IPS-18a (cell line): ENCODE measurements around the gene ACADL.

Source experiments
- H3K27ac ChIP-seq: one replicate; pipeline ENCODE4 v1.5.1; 2013; ENCODE audit warnings: low read length
- H3K27me3 ChIP-seq: one replicate; pipeline ENCODE4 v1.6.1; 2013; ENCODE audit warnings: mild to moderate bottlenecking, low read length; ENCODE audit not compliant: control insufficient read depth, insufficient read depth
- H3K36me3 ChIP-seq: one replicate; pipeline ENCODE4 v1.6.1; 2013; ENCODE audit warnings: low read depth, low read length; ENCODE audit not compliant: control insufficient read depth
- H3K4me1 ChIP-seq: one replicate; pipeline ENCODE4 v1.6.1; 2013; ENCODE audit warnings: low read depth, low read length; ENCODE audit not compliant: control insufficient read depth
- H3K4me3 ChIP-seq: one replicate; pipeline ENCODE4 v1.5.1; 2013; ENCODE audit warnings: low read length
- H3K9ac ChIP-seq: one replicate; pipeline ENCODE4 v1.6.1; 2013; ENCODE audit warnings: mild to moderate bottlenecking, low read length, moderate library complexity
- H3K9me3 ChIP-seq: one replicate; pipeline ENCODE4 v1.6.1; 2013; ENCODE audit warnings: low read depth, low read length; ENCODE audit not compliant: control insufficient read depth

Gene ACADL

GRCh38 chr2:210233487-210233886 is 8.2 kb upstream of the ACADL start:
- H3K9me3 ChIP-seq = no peaks in the 10 kb centered on the region
- no peak overlapping the region for H3K27ac ChIP-seq
- no peak overlapping the region for H3K9ac ChIP-seq
- H3K27me3 ChIP-seq = no peaks in the 10 kb centered on the region
- H3K4me3 ChIP-seq = no peak overlapping the region
- H3K4me1 ChIP-seq = peaks cover 5% of the 10 kb centered on the region
- H3K36me3 ChIP-seq = no peaks in the 10 kb centered on the region

- H3K27me3 ChIP-seq = peaks cover 11% of the 10 kb centered on the region
- H3K27ac ChIP-seq = no peak overlapping the region
- no peaks in the 10 kb centered on the region for H3K36me3 ChIP-seq
- peaks cover 5% of the 10 kb centered on the region for H3K4me1 ChIP-seq
- no peak overlapping the region for H3K9ac ChIP-seq
- H3K4me3 ChIP-seq = no peak overlapping the region
- no peaks in the 10 kb centered on the region for H3K9me3 ChIP-seq
These were observed 5.7 kb upstream of the ACADL start for GRCh38 chr2:210230984-210231383.

DNA sequence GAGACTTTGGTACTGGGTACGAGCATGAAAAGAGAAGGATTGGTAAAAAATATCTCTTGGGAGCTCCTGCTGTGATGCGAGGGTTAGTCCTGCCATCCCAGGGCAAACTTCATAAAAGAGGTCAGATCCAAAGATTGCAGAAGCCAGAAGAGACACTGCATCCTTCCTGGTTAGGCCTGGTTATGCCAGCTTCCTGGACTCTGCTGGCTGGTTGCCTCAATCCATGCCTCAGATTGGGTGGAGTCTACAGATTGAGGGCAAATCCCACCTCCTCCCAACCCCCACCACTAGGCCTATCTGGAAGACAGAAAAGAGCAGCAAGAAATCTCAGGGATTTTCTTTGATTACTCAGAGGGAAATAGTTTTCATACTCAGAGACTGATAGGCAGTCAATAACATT is 5.3 kb upstream of the ACADL start:
- Histone ChIP-seq H3K36me3 (no peaks in the 10 kb centered on the region), H3K4me1 (peaks cover 5% of the 10 kb centered on the region), H3K4me3 (no peak overlapping the region), H3K9me3 (no peaks in the 10 kb centered on the region), H3K27me3 (peaks cover 16% of the 10 kb centered on the region), H3K27ac (no peak overlapping the region), H3K9ac (no peak overlapping the region)

DNA sequence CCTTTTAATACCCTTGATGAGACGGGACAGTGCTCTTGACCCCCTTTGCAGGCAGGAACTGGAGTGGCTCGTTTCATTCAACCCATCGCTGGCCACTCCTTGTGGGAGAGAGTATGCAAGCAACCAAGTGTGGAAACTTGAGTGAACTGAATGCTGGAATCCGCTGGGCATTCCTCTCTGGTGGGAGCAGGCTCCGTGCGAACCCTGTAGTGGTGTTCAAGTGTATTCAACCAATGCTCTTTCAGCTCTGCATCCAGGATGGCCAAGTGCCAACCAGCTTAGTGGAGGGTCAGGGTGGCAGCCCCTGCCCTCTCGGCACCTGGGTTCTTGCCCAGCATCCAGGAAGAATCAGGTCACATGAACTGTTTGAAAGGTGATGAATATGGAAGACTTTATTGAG is 3.3 kb upstream of the ACADL start:
- Histone ChIP-seq H3K27me3 (peaks cover 35% of the 10 kb centered on the region), H3K36me3 (no peaks in the 10 kb centered on the region), H3K9ac (no peak overlapping the region), H3K4me3 (no peak overlapping the region), H3K9me3 (no peaks in the 10 kb centered on the region), H3K27ac (no peak overlapping the region), H3K4me1 (peaks cover 5% of the 10 kb centered on the region)

DNA sequence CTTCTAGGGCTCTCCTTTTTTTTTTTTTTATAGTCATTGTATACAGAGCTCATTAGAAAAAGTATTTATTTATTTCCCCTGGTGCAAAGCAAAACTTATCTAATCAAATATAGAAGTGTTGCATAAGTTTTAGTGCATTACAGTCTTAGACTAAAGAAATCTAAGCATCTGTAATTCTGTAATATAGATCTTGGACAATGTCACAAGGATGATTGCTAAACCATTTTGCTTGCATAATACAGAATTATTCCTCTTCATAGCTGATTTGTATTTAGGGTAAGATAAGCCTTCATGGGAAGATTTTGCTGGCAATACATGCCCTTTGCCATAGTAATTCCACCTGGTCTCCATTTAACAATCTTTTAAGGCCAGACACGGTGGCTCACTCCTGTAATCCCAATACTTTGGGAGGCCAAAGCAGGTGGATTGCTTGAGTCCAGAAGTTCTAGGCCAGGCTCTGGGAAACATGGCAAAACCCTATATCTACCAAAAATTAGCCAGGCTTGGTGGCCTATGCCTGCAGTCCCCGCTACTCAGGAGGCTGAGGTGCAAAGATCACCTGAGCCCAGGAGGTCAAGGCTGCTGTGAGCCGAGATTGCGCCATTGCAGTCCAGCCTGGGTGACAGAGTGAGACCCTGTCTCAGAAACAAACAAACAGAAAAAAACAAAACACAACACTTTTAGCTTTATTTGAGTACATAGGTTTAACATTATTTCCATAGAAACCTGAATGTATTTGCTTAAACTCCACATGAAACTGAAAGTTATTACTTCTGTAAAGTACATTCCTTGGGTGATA is 2.2 kb upstream of the ACADL start:
- peaks cover 5% of the 10 kb centered on the region for H3K4me1 ChIP-seq
- no peaks in the 10 kb centered on the region for H3K36me3 ChIP-seq
- no peak overlapping the region for H3K27ac ChIP-seq
- H3K27me3 ChIP-seq = peaks cover 40% of the 10 kb centered on the region
- no peaks in the 10 kb centered on the region for H3K9me3 ChIP-seq
- H3K9ac ChIP-seq = no peak overlapping the region
- H3K4me3 ChIP-seq = no peak overlapping the region

DNA sequence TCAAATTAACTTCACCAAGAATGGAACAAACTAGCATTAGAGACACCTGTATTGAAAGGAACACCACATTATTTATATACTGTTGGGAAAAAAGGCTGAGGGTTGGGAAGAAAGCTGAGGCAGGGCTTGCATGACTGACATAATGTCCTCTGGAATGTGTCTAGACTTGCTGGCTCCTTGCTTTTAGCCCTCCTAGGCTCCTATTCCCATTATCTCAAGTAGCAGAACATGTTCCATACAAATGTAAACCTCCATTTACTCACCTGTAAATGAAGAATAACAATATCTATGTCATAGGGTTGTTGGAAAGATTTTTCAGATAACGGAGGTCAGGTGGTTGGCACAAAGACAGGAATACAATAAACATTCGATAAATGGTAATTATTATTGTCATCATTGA is 976 bp upstream of the ACADL start:
- Histone ChIP-seq H3K9me3 (no peaks in the 10 kb centered on the region), H3K4me1 (peaks cover 5% of the 10 kb centered on the region), H3K36me3 (no peaks in the 10 kb centered on the region), H3K27me3 (peaks cover 40% of the 10 kb centered on the region), H3K9ac (no peak overlapping the region), H3K4me3 (no peak overlapping the region), H3K27ac (no peak overlapping the region)

DNA sequence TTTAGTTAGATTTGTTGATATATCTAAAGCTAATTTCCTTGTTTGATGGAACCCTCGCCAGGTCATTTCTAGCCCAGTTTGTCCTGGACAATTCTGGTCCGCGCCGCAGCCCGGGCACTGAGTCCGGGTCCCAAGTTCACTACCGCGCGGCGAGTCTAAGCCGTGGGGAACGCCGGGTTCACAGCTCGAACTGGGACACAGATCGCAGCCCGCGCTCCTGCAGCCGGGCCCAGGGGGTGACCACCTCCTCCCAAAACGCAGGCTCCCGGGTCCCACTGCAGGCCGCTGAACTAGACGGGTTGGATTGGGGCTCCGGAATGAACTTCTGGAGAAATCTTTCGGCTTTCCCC is 681 bp downstream of the ACADL start:
- Histone ChIP-seq H3K36me3 (no peaks in the 10 kb centered on the region), H3K27ac (no peak overlapping the region), H3K4me1 (no peaks in the 10 kb centered on the region), H3K9me3 (no peaks in the 10 kb centered on the region), H3K27me3 (peaks cover 40% of the 10 kb centered on the region), H3K4me3 (peak overlapping the region; percentile 82), H3K9ac (no peak overlapping the region)

GRCh38 chr2:210215120-210215519 is 10.1 kb downstream of the ACADL start:
- Histone ChIP-seq H3K36me3 (no peaks in the 10 kb centered on the region), H3K27me3 (no peaks in the 10 kb centered on the region), H3K4me1 (peaks cover 4% of the 10 kb centered on the region), H3K9me3 (no peaks in the 10 kb centered on the region), H3K9ac (no peak overlapping the region), H3K4me3 (no peak overlapping the region), H3K27ac (no peak overlapping the region)

GRCh38 chr2:210210185-210210584 is 15.1 kb downstream of the ACADL start:
- H3K36me3 ChIP-seq = no peaks in the 10 kb centered on the region
- no peak overlapping the region for H3K9ac ChIP-seq
- no peak overlapping the region for H3K4me3 ChIP-seq
- H3K9me3 ChIP-seq = no peaks in the 10 kb centered on the region
- H3K4me1 ChIP-seq = peaks cover 3% of the 10 kb centered on the region
- H3K27ac ChIP-seq = no peak overlapping the region
- H3K27me3 ChIP-seq = no peaks in the 10 kb centered on the region

DNA sequence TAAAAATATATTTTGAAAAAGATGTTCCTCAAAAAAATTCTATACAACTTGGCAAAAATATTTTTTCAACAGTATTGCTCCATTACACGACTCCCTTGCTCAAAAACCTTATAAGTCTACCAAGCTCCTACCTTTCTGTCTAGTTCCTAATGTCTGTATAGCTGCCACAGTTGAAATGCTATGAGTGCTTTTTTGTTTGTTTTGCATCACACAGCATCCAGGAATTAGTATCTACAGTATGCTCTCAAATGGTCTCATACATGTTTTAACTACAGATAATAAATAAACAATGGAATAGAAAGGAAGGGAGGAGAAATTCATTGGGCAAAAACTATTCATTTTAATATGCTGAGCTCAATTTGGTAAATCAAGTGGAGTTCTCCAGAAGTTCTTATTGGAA is 17.3 kb downstream of the ACADL start:
- Histone ChIP-seq H3K4me1 (no peaks in the 10 kb centered on the region), H3K27ac (no peak overlapping the region), H3K36me3 (no peaks in the 10 kb centered on the region), H3K4me3 (no peak overlapping the region), H3K9ac (no peak overlapping the region), H3K27me3 (no peaks in the 10 kb centered on the region), H3K9me3 (no peaks in the 10 kb centered on the region)

DNA sequence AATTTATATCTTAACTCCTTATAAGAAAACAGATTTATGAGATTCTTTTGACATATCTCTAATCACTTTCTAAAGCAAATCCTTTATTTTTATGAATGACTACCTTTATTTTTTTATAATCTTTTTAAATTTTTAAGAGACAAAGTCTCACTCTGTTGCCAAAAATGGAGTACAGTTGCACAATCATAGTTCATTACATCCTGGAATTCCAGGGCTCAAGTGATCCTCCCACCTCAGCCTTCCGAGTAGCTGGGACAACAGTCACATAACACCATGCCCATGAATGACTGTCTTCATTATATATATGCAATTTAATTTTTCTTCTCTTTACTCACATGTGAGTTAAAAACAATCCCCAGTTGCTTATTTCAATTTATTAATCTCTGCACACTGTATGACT is 21.7 kb downstream of the ACADL start:
- no peaks in the 10 kb centered on the region for H3K36me3 ChIP-seq
- no peaks in the 10 kb centered on the region for H3K9me3 ChIP-seq
- no peak overlapping the region for H3K27ac ChIP-seq
- no peak overlapping the region for H3K4me3 ChIP-seq
- no peak overlapping the region for H3K9ac ChIP-seq
- no peaks in the 10 kb centered on the region for H3K27me3 ChIP-seq
- no peaks in the 10 kb centered on the region for H3K4me1 ChIP-seq

DNA sequence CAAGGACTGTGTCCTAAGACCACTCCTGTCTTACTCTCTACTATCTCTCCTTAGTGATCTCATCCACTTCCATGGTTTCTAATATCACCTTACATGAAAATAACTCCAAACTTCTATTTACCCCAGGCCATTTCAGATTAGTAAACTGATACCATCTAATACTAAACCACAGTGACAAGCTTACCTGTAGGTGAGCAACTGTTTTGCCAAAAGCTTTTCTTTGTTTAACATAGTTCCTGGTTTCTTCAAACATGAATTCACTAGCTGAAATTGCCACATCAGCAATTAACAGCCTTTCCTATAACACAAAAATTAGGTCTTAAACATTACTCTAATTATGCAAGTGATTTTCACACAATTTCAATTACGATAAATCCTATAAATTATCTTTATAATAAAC is 22.1 kb downstream of the ACADL start:
- Histone ChIP-seq H3K9ac (no peak overlapping the region), H3K4me1 (no peaks in the 10 kb centered on the region), H3K9me3 (no peaks in the 10 kb centered on the region), H3K27ac (no peak overlapping the region), H3K36me3 (no peaks in the 10 kb centered on the region), H3K4me3 (no peak overlapping the region), H3K27me3 (no peaks in the 10 kb centered on the region)
